Measurements from ENCODE around the gene SH3PXD2A.

Gene SH3PXD2A

GRCh38 chr10:103544657-103545310, 310.6 kb downstream of the SH3PXD2A start:
- no peak for DNase-seq (ENCODE audit: low read depth)
